HepG2 (cell line): ENCODE measurements around the gene NTM. TPM values are rescaled to one million over a fixed set of nuclear protein-coding genes. Genes with fewer than 3 reads are reported as not detected.

Experiments used
- ATAC-seq: fragments of 200-7000 bp; cut with Tn5 transposase; 3 replicates; pipeline ENCODE4 v1.9.1; 2020; ENCODE audit warnings: mild to moderate bottlenecking, moderate library complexity
- BruUV-seq: library from RNA; stranded (reverse); fragments of 400-500 nt; replicated peaks from 2 replicates; lab custom pipeline; 2021; lab: Mats Ljungman, UMichigan
- CTCF ChIA-PET: fragments of 300-600 bp; formaldehyde crosslinking; extraction: SDS; loops from one replicate; lab custom pipeline; 2021; ENCODE audit warnings: low total read pairs, inconsistent platforms, low intra/inter-chr PET ratio; lab: Yijun Ruan, JAX
- POLR2A ChIA-PET: fragments of 350-600 bp; sonication (Branson Sonifier 250); formaldehyde crosslinking; loops from one replicate; lab custom pipeline; 2020; ENCODE audit warnings: antibody characterized with exemption, inconsistent platforms; lab: Yijun Ruan, JAX
- DNase-seq: peaks from one replicate; pipeline ENCODE4 v3.0.0-alpha.2; 2015; ENCODE audit warnings: low spot score
- FAIRE-seq: peaks from 3 replicates; lab custom pipeline; 2011; peaks lifted over from hg19 to GRCh38; lab: Jason Lieb, UNC
- H2AFZ ChIP-seq: one replicate; pipeline ENCODE4 v1.6.1; 2011; ENCODE audit warnings: low read length, inconsistent platforms
- H3K27ac ChIP-seq: fragments of 300-600 bp; 3 replicates; pipeline ENCODE4 v1.8.0; 2011; ENCODE audit warnings: mixed run types, mild to moderate bottlenecking, mixed read lengths, low read length, inconsistent platforms; ENCODE audit not compliant: insufficient read depth; ENCODE audit errors: extremely low read length
- H3K27me3 ChIP-seq, 2 experiments: fragments of 200-600 bp in 1 of 2; 2 replicates in 1 of 2; 3 replicates in 1 of 2; pipeline versions ENCODE4 v1.6.0 to v1.8.0; 2011; ENCODE audit warnings: low read length in 2 of 2, mild to moderate bottlenecking in 2 of 2, moderate library complexity in 2 of 2, inconsistent platforms in 1 of 2; ENCODE audit not compliant: insufficient read depth in 2 of 2, control insufficient read depth in 1 of 2
- H3K36me3 ChIP-seq, 2 experiments: fragments of 200-600 bp in 1 of 2; replicated peaks in 1 of 2; 2 replicates in 1 of 2; 3 replicates in 1 of 2; pipeline versions ENCODE4 v1.5.1 to v1.8.0; 2011; ENCODE audit warnings: low read length in 2 of 2, inconsistent platforms in 1 of 2; ENCODE audit not compliant: insufficient read depth in 2 of 2, control insufficient read depth in 1 of 2
- H3K4me1 ChIP-seq: 2 replicates; pipeline ENCODE4 v1.5.1; 2012; ENCODE audit warnings: low read length, inconsistent platforms; ENCODE audit not compliant: insufficient read depth
- H3K4me2 ChIP-seq: 2 replicates; pipeline ENCODE4 v1.6.0; 2011; ENCODE audit warnings: low read depth, low read length, inconsistent platforms
- H3K4me3 ChIP-seq, 3 experiments: fragments of 200-600 bp in 1 of 3; sonication (generic), shearing (Covaris generic) in 1 of 3; replicated peaks in 1 of 3; 2 replicates each; pipeline ENCODE4 v1.5.1; 2011 to 2016; ENCODE audit warnings: low read length in 3 of 3, inconsistent platforms in 2 of 3, low read depth in 2 of 3, mild to moderate bottlenecking in 2 of 3, control low read depth in 1 of 3, mixed read lengths in 1 of 3; ENCODE audit not compliant: insufficient read depth in 1 of 3
- H3K79me2 ChIP-seq: one replicate; pipeline ENCODE4 v1.6.1; 2011; ENCODE audit warnings: low read length, inconsistent platforms; ENCODE audit not compliant: insufficient read depth
- H3K9ac ChIP-seq: 2 replicates; pipeline ENCODE4 v1.6.0; 2011; ENCODE audit warnings: mild to moderate bottlenecking, low read depth, low read length, inconsistent platforms; ENCODE audit not compliant: insufficient read depth
- H3K9me3 ChIP-seq: 2 replicates; pipeline ENCODE4 v1.5.1; 2012; ENCODE audit warnings: mild to moderate bottlenecking, low read length
- H4K20me1 ChIP-seq: 2 replicates; pipeline ENCODE4 v1.6.0; 2011; ENCODE audit warnings: inconsistent platforms, mild to moderate bottlenecking, low read length, moderate library complexity; ENCODE audit not compliant: insufficient read depth
- ARNT2 ChIP-seq: sonication (generic); formaldehyde crosslinking; IDR thresholded peaks from 2 replicates; pipeline ENCODE4 v1.8.0; 2022; ENCODE audit warnings: mild to moderate bottlenecking, low read depth, missing genetic modification reagents, moderate library complexity
- TRIM24 ChIP-seq: sonication (generic); formaldehyde crosslinking; IDR thresholded peaks from 2 replicates; pipeline ENCODE4 v1.8.0; 2022; ENCODE audit warnings: mild to moderate bottlenecking, missing genetic modification reagents
- ZNF510 ChIP-seq: sonication (generic); formaldehyde crosslinking; IDR thresholded peaks from 2 replicates; pipeline ENCODE4 v1.4.0; 2020; ENCODE audit warnings: low read depth, mild to moderate bottlenecking, missing genetic modification reagents
- WGBS: methylation state at CpG from one replicate; pipeline ENCODE4 v1.1.6; 2017; ENCODE audit warnings: low lambda C conversion rate; 5-methylcytosine and 5-hydroxymethylcytosine counted together
- in situ Hi-C: cut with HindIII; loops from 2 replicates; pipeline ENCODE4 v1.10.0; 2017; ENCODE audit warnings: low pct_unique_long_range_greater_than_20kb; ENCODE audit not compliant: extremely low pct_ligation_motif_present
- intact Hi-C: fragments of 100-400 bp; cut with micrococcal nuclease; formaldehyde crosslinking; loops from one replicate; pipeline ENCODE4 v1.10.0; 2022; ENCODE audit not compliant: unreplicated experiment
- polyA plus RNA-seq, 8 experiments: library from polyadenylated mRNA; depleted of rRNA in 3 of 8; stranded (reverse) in 7 of 8; unstranded in 1 of 8; fragments of >200 nt; fragmentation: Illumina TruSeq in 4 of 8; extraction: Trizol in 4 of 8; gene quantifications; 2 replicates each; pipeline versions ENCODE4 v1.2.1 to v1.2.3, GENCODE V29; 2011 to 2016; ENCODE audit warnings: low read depth in 4 of 8, missing spikeins in 1 of 8, mixed read lengths in 1 of 8; ENCODE audit not compliant: insufficient read depth in 1 of 8
- total RNA-seq, 5 experiments: library from RNA; depleted of rRNA; stranded (reverse); fragments of >200 nt; fragmentation: Illumina TruSeq; extraction: Trizol; gene quantifications; 2 replicates each; pipeline ENCODE4 v1.2.3, GENCODE V29; 2016; ENCODE audit warnings: low read depth in 1 of 5
- TF ChIP-seq, protein P1 (sequence below): IDR thresholded peaks from 2 replicates; pipeline ENCODE4 v1.6.1; 2012; ENCODE audit warnings: low read length, improper control_type of control experiment
- TF ChIP-seq, protein P2 (sequence below): sonication (generic); formaldehyde crosslinking; IDR thresholded peaks from 2 replicates; pipeline ENCODE4 v1.5.0; 2020; ENCODE audit warnings: mild to moderate bottlenecking, missing genetic modification reagents
- TF ChIP-seq, protein P3 (sequence below): sonication (generic); formaldehyde crosslinking; IDR thresholded peaks from 2 replicates; pipeline ENCODE4 v1.4.0; 2020; ENCODE audit warnings: mild to moderate bottlenecking, missing genetic modification reagents

NTM gene
- total and polyA plus RNA-seq, 2 of the 13 experiments (the other 11 are each of a cell fraction or from before 2014, with no cell fraction given): not detected

DNA sequence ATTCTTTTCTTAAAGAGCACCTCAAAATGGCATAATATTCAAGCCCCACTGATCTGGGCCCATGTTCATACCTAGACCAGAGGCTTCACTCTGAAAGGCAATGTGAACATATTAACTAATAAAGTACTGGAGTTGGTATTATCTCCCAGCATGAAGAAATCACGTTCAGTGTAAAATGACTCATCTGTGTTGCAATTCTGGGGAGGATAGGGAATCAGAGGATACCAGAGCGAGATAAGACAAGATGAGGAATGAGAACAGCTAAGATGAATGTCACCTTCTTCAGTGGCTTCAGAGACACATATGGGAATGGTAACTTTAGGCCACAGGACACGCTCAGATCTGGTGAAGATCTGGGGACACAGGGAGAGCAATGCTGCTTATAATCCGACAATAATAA lies 121.1 kb downstream of the NTM start:
- in situ Hi-C loops (no loop called here), intact Hi-C loops (no loop called here)
- ATAC-seq: no peak
- DNase-seq: no peak
- no peaks in the 10 kb centered on the region for H3K36me3 ChIP-seq
- H3K27ac ChIP-seq: no peak overlapping the region
- FAIRE-seq: no peak
- 5% methylated on average over 4 of the region's 4 CpGs for WGBS
- no TSS peak for BruUV-seq
- POLR2A ChIA-PET: no interaction called here
- H4K20me1 ChIP-seq: no peaks in the 10 kb centered on the region
- no peak for TF ChIP-seq ZNF510 (CRISPR knock-in tag)
- TF ChIP-seq, protein P1, sequence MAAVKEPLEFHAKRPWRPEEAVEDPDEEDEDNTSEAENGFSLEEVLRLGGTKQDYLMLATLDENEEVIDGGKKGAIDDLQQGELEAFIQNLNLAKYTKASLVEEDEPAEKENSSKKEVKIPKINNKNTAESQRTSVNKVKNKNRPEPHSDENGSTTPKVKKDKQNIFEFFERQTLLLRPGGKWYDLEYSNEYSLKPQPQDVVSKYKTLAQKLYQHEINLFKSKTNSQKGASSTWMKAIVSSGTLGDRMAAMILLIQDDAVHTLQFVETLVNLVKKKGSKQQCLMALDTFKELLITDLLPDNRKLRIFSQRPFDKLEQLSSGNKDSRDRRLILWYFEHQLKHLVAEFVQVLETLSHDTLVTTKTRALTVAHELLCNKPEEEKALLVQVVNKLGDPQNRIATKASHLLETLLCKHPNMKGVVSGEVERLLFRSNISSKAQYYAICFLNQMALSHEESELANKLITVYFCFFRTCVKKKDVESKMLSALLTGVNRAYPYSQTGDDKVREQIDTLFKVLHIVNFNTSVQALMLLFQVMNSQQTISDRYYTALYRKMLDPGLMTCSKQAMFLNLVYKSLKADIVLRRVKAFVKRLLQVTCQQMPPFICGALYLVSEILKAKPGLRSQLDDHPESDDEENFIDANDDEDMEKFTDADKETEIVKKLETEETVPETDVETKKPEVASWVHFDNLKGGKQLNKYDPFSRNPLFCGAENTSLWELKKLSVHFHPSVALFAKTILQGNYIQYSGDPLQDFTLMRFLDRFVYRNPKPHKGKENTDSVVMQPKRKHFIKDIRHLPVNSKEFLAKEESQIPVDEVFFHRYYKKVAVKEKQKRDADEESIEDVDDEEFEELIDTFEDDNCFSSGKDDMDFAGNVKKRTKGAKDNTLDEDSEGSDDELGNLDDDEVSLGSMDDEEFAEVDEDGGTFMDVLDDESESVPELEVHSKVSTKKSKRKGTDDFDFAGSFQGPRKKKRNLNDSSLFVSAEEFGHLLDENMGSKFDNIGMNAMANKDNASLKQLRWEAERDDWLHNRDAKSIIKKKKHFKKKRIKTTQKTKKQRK: no peak
- no peak for TF ChIP-seq ARNT2 (CRISPR knock-in tag)
- TF ChIP-seq, protein P2, sequence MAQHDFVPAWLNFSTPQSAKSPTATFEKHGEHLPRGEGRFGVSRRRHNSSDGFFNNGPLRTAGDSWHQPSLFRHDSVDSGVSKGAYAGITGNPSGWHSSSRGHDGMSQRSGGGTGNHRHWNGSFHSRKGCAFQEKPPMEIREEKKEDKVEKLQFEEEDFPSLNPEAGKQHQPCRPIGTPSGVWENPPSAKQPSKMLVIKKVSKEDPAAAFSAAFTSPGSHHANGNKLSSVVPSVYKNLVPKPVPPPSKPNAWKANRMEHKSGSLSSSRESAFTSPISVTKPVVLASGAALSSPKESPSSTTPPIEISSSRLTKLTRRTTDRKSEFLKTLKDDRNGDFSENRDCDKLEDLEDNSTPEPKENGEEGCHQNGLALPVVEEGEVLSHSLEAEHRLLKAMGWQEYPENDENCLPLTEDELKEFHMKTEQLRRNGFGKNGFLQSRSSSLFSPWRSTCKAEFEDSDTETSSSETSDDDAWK (CRISPR knock-in tag): no peak
- no peak for TF ChIP-seq TRIM24 (CRISPR knock-in tag)
- TF ChIP-seq, protein P3, sequence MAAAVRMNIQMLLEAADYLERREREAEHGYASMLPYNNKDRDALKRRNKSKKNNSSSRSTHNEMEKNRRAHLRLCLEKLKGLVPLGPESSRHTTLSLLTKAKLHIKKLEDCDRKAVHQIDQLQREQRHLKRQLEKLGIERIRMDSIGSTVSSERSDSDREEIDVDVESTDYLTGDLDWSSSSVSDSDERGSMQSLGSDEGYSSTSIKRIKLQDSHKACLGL (CRISPR knock-in tag): no peak
- TF ChIP-seq, all 625 proteins: peak for 0
- Histone ChIP-seq H2AFZ (no peak overlapping the region), H3K4me2 (no peak overlapping the region), H3K4me3 (no peak overlapping the region), H3K9ac (no peak overlapping the region), H3K9me3 (no peaks in the 10 kb centered on the region), H3K27me3 (peaks cover 0 to 5% of the 10 kb centered on the region in 2 experiments; a peak in 2 of 5 replicates), H3K4me1 (no peaks in the 10 kb centered on the region), H3K79me2 (no peaks in the 10 kb centered on the region)
- CTCF ChIA-PET: no interaction called here
